ENCODE measurements around the gene RAD51D.
A peak's percentile ranks its signal among the peaks of the same experiment; 100 is the strongest.

Gene RAD51D

GRCh38 chr17:35089586-35090296, 29.9 kb downstream of the RAD51D start:
- DNase-seq, result peak; percentile 73 to 86

GRCh38 chr17:35088881-35089585, 30.6 kb downstream of the RAD51D start:
- DNase-seq, result peak; percentile 78 to 80

GRCh38 chr17:35088356-35088880, 31.2 kb downstream of the RAD51D start:
- peak in 1 of 2 experiments; percentile 53 for DNase-seq

GRCh38 chr17:35087731-35088355, 31.8 kb downstream of the RAD51D start:
- DNase-seq, result peak; percentile 41 to 53

- no peak for DNase-seq
These were observed 32.6 kb downstream of the RAD51D start for GRCh38 chr17:35086931-35087573.

GRCh38 chr17:35086164-35086563, 33.5 kb downstream of the RAD51D start:
- no peak for DNase-seq

GRCh38 chr17:35084987-35085386, 34.7 kb downstream of the RAD51D start:
- no peak for DNase-seq

DNA sequence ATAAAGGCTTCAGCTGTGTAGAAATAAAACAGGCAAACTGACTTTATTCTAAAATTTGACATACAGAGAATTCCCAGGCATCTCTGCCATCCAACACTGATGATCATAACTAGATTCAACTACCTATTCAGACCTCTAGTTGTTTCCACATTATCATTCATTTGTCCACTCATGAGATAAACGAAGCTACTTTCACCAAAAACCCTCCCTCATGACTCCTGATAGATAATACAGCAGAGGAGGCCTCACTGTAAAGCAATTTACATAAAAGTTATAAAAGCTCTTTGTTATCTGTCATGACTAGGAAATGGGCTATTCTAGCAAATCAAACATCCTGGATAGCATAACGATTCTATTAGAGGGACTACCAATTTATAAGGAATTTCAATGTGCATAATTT, 36.6 kb downstream of the RAD51D start:
- no peak for DNase-seq

DNA sequence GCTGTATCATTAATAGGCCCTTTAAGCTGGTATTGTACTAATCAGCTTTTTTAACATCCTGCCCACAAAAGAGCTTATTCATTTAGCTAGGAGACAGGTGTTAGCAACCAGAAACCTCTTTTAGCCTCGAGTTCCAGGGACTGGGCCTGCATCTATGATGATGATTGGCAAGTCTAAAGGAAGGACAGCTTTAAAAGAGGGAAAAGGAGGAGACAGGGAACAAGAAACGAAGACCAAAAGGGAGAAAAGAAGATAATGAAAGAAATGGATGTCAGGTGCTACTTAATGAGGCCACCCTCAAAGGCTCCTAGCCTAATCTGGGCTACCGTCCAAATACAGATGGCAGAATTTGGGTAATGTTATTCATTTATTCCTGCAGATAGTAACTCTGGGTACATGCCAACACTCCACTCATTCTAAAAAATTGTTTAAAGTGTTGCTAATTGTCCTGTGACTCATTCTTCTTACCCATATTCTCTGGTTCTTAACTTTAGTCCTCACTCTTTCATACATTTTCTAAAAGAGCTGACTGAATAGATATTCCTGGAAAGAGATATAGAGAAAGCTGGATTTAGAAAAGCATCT, 37.5 kb downstream of the RAD51D start:
- no peak for DNase-seq

GRCh38 chr17:35081638-35082037, 38.0 kb downstream of the RAD51D start:
- DNase-seq, result no peak

DNA sequence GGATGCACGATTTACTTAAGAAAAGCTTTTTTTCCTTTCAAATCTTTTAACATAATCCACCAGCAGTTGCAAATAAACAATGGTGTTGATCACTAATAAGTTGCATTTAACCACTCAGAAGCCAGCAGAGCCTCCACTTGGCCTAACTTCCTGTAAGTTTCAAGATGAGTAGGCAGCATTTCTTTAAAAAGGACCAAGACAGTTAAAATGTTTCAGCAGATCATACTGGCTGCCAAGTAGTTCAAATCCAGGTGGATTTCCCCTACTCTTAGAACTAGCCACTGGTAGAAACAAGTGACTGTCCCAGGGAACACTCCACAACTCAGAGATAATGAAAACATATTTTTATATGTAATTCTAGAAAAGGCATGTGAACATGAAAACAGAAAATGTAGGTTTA, 39.1 kb downstream of the RAD51D start:
- peak; percentile 9 to 22 for DNase-seq

- no peak for DNase-seq
These were observed 39.9 kb downstream of the RAD51D start for GRCh38 chr17:35079547-35080423.

- no peak for DNase-seq
These were observed 42.8 kb downstream of the RAD51D start for GRCh38 chr17:35076874-35077273.

DNA sequence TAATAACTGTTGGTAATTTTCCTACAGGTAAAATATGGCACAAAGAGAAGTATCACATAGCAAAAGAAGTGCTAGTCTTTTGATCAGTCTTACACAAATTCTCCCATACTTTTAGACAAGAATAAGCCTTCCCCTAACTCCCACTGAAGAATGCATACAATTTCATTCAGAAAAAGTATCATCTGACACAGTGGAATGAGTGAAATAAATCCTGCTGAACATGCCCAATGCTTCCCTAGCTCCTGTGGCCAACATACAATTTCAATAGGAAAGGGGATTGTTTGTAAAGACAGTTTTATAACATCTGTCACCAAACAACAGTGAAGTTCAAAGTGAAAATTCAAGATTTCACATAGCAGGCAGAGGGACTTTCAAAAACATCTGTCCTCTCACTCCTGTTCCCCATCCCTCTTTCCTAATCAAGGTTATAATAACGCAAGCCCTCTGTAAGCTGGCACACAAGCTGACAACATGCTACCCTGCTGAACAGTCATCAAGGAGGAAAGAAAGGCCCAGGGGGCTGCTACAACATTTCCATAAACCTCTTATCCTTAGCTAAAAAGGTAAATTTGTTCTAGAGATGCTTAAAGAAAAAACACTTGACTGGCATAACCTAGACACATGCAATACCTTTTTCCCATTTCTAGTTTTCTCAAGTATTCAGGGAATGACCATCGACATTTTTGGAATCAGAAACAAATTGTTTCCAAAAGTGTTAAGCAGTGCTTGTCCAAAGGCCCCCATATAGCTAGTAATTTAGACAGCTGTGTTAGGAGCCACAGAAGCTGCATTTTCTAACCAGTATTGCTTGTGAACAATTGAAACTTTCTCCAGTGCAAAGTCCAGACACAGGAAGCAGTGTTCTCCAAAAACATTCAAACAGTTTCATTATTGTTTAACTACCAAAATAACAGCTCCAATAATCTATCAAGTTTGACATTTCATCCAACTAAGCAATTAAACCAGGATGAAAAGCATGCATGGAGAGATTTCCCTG, 44.7 kb downstream of the RAD51D start:
- no peak for DNase-seq

- DNase-seq, result no peak
These were observed 45.6 kb downstream of the RAD51D start for GRCh38 chr17:35073991-35074627.

DNA sequence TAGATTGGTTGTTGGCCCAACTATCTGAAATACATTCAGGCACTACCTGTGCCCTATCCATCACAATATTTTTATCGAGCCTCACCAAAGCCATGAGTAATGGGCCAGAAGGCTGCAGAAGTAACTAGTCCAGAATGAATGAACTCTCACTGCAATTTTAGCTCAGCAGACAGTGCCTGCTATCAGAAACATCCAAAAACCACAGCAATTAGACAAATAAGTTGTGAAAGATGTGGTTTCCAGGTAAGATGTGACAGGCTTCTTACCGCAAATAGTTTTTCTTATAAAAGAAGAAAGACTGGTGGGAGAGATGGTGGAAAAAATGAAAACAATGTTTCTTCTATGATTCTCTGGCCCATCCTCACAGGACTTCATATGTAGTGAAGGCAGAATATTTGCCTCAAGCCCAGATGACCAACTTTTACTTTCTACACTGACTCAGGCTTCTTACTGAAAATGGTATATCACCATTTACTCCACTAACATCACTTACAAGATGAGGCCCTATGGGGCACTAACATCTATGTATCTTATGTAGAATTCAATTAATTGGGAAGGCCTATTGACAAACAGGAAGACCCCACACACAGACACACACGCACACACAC, 46.4 kb downstream of the RAD51D start:
- DNase-seq, result no peak

DNA sequence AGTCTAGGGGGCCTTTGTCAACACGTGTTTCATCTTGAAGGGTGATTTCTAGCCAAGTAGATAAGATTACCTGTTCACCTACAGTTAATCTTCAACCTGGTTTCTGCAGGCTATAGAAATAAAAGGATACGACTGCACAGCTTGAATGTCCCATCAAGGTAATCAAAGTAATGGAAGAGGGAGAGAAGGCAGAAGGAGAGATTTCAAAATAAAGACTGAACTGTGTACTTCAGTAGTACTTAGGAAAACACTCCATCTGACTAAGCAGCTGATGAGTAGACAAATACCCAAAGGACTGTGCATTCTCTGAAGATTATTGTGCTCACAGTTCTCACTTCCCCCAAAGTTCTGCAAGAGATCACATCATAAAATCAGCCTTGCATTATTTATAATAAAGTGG, 50.3 kb downstream of the RAD51D start:
- DNase-seq, result no peak

- DNase-seq, result no peak
These were observed 51.4 kb downstream of the RAD51D start for GRCh38 chr17:35068249-35068648.

DNA sequence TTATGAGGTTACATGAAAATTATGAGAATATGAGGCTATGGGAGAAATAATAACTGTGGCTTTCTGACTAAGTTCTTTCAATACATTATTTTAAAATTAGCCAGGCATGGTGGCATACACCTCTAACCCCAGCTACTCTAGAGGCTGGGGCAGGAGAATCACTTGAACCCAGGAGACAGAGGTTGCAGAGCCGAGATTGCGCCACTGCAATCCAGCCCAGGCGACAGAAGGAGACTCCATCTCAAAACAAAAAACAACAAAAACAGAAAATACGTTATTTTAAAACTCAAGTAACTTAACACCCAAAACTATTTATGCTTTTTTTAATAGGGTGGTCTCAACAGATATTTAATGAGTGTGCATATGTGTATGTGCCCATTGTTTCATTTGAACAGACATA, 53.8 kb downstream of the RAD51D start:
- no peak for DNase-seq

Data from Kasumi-1 (cell line).